IMR-90 (cell line): Measurements from ENCODE around the gene TENM3. TPM values are rescaled to one million over a fixed set of nuclear protein-coding genes. Genes with fewer than 3 reads are reported as not detected.

Experiments
- ATAC-seq: fragments of 200-7000 bp; cut with Tn5 transposase; 2 replicates; pipeline ENCODE4 v1.9.1; 2020; ENCODE audit warnings: low read depth, mild to moderate bottlenecking, moderate library complexity
- BruUV-seq: library from RNA; stranded (reverse); fragments of 400-500 nt; replicated peaks from 2 replicates; lab custom pipeline; 2021; lab: Mats Ljungman, UMichigan
- CTCF ChIA-PET: fragments of 300-600 bp; formaldehyde crosslinking; extraction: SDS; loops from one replicate; lab custom pipeline; 2021; ENCODE audit warnings: antibody characterized with exemption; lab: Yijun Ruan, JAX
- POLR2A ChIA-PET: fragments of 300-600 bp; sonication (Branson Sonifier 250); formaldehyde crosslinking; loops from one replicate; lab custom pipeline; 2022; ENCODE audit warnings: antibody characterized with exemption; ENCODE audit not compliant: unreplicated experiment; lab: Charles Lee
- DNase-seq: peaks from one replicate; pipeline ENCODE4 v3.0.0; 2013
- H2AFZ ChIP-seq: replicated peaks from 2 replicates; pipeline ENCODE3; 2013; ENCODE audit warnings: low read length, mild to moderate bottlenecking; ENCODE audit not compliant: poor library complexity
- H2AK5ac ChIP-seq: 2 replicates; pipeline ENCODE4 v1.6.1; 2013; ENCODE audit warnings: low read depth, low read length, inconsistent platforms
- H2AK9ac ChIP-seq: replicated peaks from 2 replicates; pipeline ENCODE3; 2013; ENCODE audit warnings: mild to moderate bottlenecking, low read depth, low read length, moderate library complexity; ENCODE audit not compliant: poor library complexity
- H2BK120ac ChIP-seq: 2 replicates; pipeline ENCODE4 v1.6.1; 2013; ENCODE audit warnings: low read depth, low read length, inconsistent platforms
- H2BK15ac ChIP-seq: 3 replicates; pipeline ENCODE4 v1.6.1; 2013; ENCODE audit warnings: low read depth, low read length, inconsistent platforms
- H2BK20ac ChIP-seq: 2 replicates; pipeline ENCODE4 v1.6.1; 2013; ENCODE audit warnings: low read depth, mild to moderate bottlenecking, inconsistent platforms, low read length, moderate library complexity
- H2BK5ac ChIP-seq: 2 replicates; pipeline ENCODE4 v1.6.1; 2013; ENCODE audit warnings: mild to moderate bottlenecking, low read depth, low read length, inconsistent platforms; ENCODE audit not compliant: poor library complexity, severe bottlenecking
- H3K14ac ChIP-seq: replicated peaks from 2 replicates; pipeline ENCODE4 v1.6.1; 2013; ENCODE audit warnings: low read depth, low read length, inconsistent platforms
- H3K18ac ChIP-seq: 2 replicates; pipeline ENCODE4 v1.6.1; 2013; ENCODE audit warnings: low read depth, low read length, control low read depth
- H3K23ac ChIP-seq: 2 replicates; pipeline ENCODE4 v1.6.1; 2013; ENCODE audit warnings: low read depth, low read length, inconsistent platforms
- H3K27ac ChIP-seq: 2 replicates; pipeline ENCODE4 v1.5.1; 2013; ENCODE audit warnings: mild to moderate bottlenecking, control low read depth, low read length; ENCODE audit not compliant: insufficient read depth
- H3K27me3 ChIP-seq: 2 replicates; pipeline ENCODE4 v1.6.1; 2013; ENCODE audit warnings: low read length; ENCODE audit not compliant: control insufficient read depth, insufficient read depth
- H3K36me3 ChIP-seq: 2 replicates; pipeline ENCODE4 v1.6.1; 2013; ENCODE audit warnings: low read length, mixed read lengths; ENCODE audit not compliant: control insufficient read depth, insufficient read depth
- H3K4ac ChIP-seq: 2 replicates; pipeline ENCODE4 v1.6.1; 2013; ENCODE audit warnings: low read depth, low read length, inconsistent platforms
- H3K4me1 ChIP-seq: 2 replicates; pipeline ENCODE4 v1.6.1; 2013; ENCODE audit warnings: low read length, mixed read lengths; ENCODE audit not compliant: control insufficient read depth, insufficient read depth
- H3K4me2 ChIP-seq: 2 replicates; pipeline ENCODE4 v1.6.1; 2013; ENCODE audit warnings: low read depth, mild to moderate bottlenecking, control low read depth, low read length, moderate library complexity
- H3K4me3 ChIP-seq: 2 replicates; pipeline ENCODE4 v1.5.1; 2013; ENCODE audit warnings: low read depth, mild to moderate bottlenecking, control low read depth, low read length, moderate library complexity; ENCODE audit not compliant: insufficient read depth
- H3K56ac ChIP-seq: 2 replicates; pipeline ENCODE4 v1.6.1; 2013; ENCODE audit warnings: low read length, inconsistent platforms; ENCODE audit not compliant: insufficient read depth; ENCODE audit errors: extremely low read depth
- H3K79me1 ChIP-seq, 2 experiments: 2 replicates each; pipeline ENCODE4 v1.6.1; 2013; ENCODE audit warnings: low read length in 2 of 2, inconsistent platforms in 1 of 2, low read depth in 1 of 2
- H3K9ac ChIP-seq: 2 replicates; pipeline ENCODE4 v1.6.1; 2013; ENCODE audit warnings: low read depth, low read length, control low read depth
- H3K9me1 ChIP-seq: 2 replicates; pipeline ENCODE4 v1.6.1; 2013; ENCODE audit warnings: low read length, inconsistent platforms; ENCODE audit not compliant: insufficient read depth
- H3K9me3 ChIP-seq: 2 replicates; pipeline ENCODE4 v1.6.1; 2013; ENCODE audit warnings: low read length; ENCODE audit not compliant: control insufficient read depth, insufficient read depth
- H4K20me1 ChIP-seq: 2 replicates; pipeline ENCODE4 v1.6.1; 2013; ENCODE audit warnings: low read length, inconsistent platforms; ENCODE audit not compliant: insufficient read depth
- H4K5ac ChIP-seq: 2 replicates; pipeline ENCODE4 v1.6.1; 2013; ENCODE audit warnings: mild to moderate bottlenecking, low read depth, low read length, control low read depth
- H4K8ac ChIP-seq, 2 experiments: 2 replicates each; pipeline ENCODE4 v1.6.1; 2013; ENCODE audit warnings: low read depth in 2 of 2, low read length in 2 of 2, control low read depth in 1 of 2, inconsistent platforms in 1 of 2
- H4K91ac ChIP-seq: 2 replicates; pipeline ENCODE4 v1.6.1; 2013; ENCODE audit warnings: low read depth, low read length, inconsistent platforms; ENCODE audit not compliant: insufficient read depth
- CEBPB ChIP-seq: IDR thresholded peaks from 2 replicates; pipeline ENCODE4 v1.6.1; 2012; ENCODE audit warnings: low read depth, low read length, improper control_type of control experiment
- FOS ChIP-seq: fragments of 150-350 bp; IDR thresholded peaks from 2 replicates; pipeline ENCODE4 v1.6.1; 2016; ENCODE audit warnings: low read depth, low read length
- POLR2A ChIP-seq: IDR thresholded peaks from 2 replicates; pipeline ENCODE4 v1.6.1; 2012; ENCODE audit warnings: mild to moderate bottlenecking, low read depth, low read length
- USF2 ChIP-seq: fragments of 150-350 bp; IDR thresholded peaks from 2 replicates; pipeline ENCODE4 v1.6.1; 2017; ENCODE audit warnings: mild to moderate bottlenecking, antibody characterized with exemption, low read length, low read depth
- WGBS, 2 experiments: methylation state at CpG; one replicate each; pipeline versions ENCODE4 v1.1.5 to v1.1.7; 2013; ENCODE audit warnings: missing lambda C conversion rate in 2 of 2; ENCODE audit not compliant: insufficient read length in 1 of 2; ENCODE audit errors: extremely low coverage in 2 of 2; 5-methylcytosine and 5-hydroxymethylcytosine counted together
- dilution Hi-C: fragments of 300-500 bp; cut with HindIII; formaldehyde crosslinking; loops from one replicate; pipeline ENCODE4 v1.14.3; 2018; ENCODE audit warnings: low sequenced_read_pairs; ENCODE audit not compliant: unreplicated experiment
- in situ Hi-C: fragments of 300-500 bp; cut with MboI; formaldehyde crosslinking; loops from 3 replicates; pipeline ENCODE4 v1.14.3; 2019; ENCODE audit warnings: low sequenced_read_pairs, inconsistent platforms, mixed read lengths
- intact Hi-C: fragments of 100-400 bp; cut with micrococcal nuclease; formaldehyde crosslinking; loops from 2 replicates; pipeline ENCODE4 v1.10.0; 2022
- polyA plus RNA-seq, 3 experiments: library from polyadenylated mRNA; depleted of rRNA; stranded (reverse); fragments of >200 nt; gene quantifications; 2 replicates each; pipeline ENCODE4 v1.2.3, GENCODE V29; 2012; ENCODE audit warnings: low replicate concordance in 1 of 3
- total RNA-seq: library from RNA; depleted of rRNA; stranded (reverse); fragments of >200 nt; gene quantifications from 2 replicates; pipeline ENCODE4 v1.2.3, GENCODE V29; 2012

Gene TENM3
- total and polyA plus RNA-seq, 2 of the 4 experiments (the other 2 are of a cell fraction), result 29.9 to 173 TPM

- H4K20me1 ChIP-seq, result no peaks in the 10 kb centered on the region
- no peak overlapping the region for H3K4me2 ChIP-seq
- intact Hi-C loops, result no loop called here
- H2AFZ ChIP-seq, result no peak overlapping the region
- peak overlapping the region; percentile 4; the same call in 1 of the 2 replicates for H2BK120ac ChIP-seq
- TF ChIP-seq USF2 (no peak), FOS (no peak), CEBPB (no peak), POLR2A (no peak)
- H3K36me3 ChIP-seq, result no peaks in the 10 kb centered on the region
- H3K14ac ChIP-seq, result no peak overlapping the region; the same call in 1 of the 2 replicates
- no peak overlapping the region for H3K4me3 ChIP-seq
- H3K23ac ChIP-seq, result no peak overlapping the region
- DNase-seq (no peak), ATAC-seq (no peak)
- no peaks in the 10 kb centered on the region for H3K27me3 ChIP-seq
- H2AK9ac ChIP-seq, result no peak overlapping the region
- no CpG with 5 or more reads among the region's 4 CpGs for WGBS, 2 experiments
- dilution Hi-C loops, result no loop called here
- peaks cover 0 to 3% of the 10 kb centered on the region in 2 experiments; a peak in 1 of 4 replicates for H3K79me1 ChIP-seq
- ChIA-PET CTCF (interaction anchor here (0.6 kb wide), 1 partner anchor 967 kb away, joined by 3 read pairs; no protein-coding TSS in a partner anchor), POLR2A (no interaction called here)
- 0 out of 2 replicates have a peak overlapping the region, but pooled peaks have one; percentile 37 for H4K91ac ChIP-seq
- peaks cover 3% of the 10 kb centered on the region; the same call in 1 of the 2 replicates for H3K9me1 ChIP-seq
- H3K4ac ChIP-seq, result 0 out of 2 replicates have a peak overlapping the region, but pooled peaks have one; percentile 1
- peak overlapping the region; percentile 0; the same call in 1 of the 2 replicates for H2AK5ac ChIP-seq
- H4K5ac ChIP-seq, result no peak overlapping the region
- BruUV-seq, result no TSS peak
- peak overlapping the region; percentile 72 for H2BK20ac ChIP-seq
- in situ Hi-C loops, result no loop called here
- H3K9me3 ChIP-seq, result no peaks in the 10 kb centered on the region
- H3K56ac ChIP-seq, result no peak overlapping the region
- H4K8ac ChIP-seq, result no peak overlapping the region
- H2BK15ac ChIP-seq, result peak overlapping the region; percentile 3; the same call in 2 of the 3 replicates
- peaks cover 4% of the 10 kb centered on the region for H3K4me1 ChIP-seq
- H3K27ac ChIP-seq, result no peak overlapping the region
- H2BK5ac ChIP-seq, result no peak overlapping the region
- H3K9ac ChIP-seq, result no peak overlapping the region
- H3K18ac ChIP-seq, result 0 out of 2 replicates have a peak overlapping the region, but pooled peaks have one; percentile 12
Measured at GRCh38 chr4:182678590-182678989, 435.4 kb downstream of the TENM3 start.
